ENCODE results near the gene UTP11. TPM values are rescaled to one million over a fixed set of nuclear protein-coding genes. Genes with fewer than 3 reads are reported as not detected.

Gene UTP11
- total RNA-seq, 6 donors from 2014 or later, result 8.4 to 53.4 (median 25.4) TPM

DNA sequence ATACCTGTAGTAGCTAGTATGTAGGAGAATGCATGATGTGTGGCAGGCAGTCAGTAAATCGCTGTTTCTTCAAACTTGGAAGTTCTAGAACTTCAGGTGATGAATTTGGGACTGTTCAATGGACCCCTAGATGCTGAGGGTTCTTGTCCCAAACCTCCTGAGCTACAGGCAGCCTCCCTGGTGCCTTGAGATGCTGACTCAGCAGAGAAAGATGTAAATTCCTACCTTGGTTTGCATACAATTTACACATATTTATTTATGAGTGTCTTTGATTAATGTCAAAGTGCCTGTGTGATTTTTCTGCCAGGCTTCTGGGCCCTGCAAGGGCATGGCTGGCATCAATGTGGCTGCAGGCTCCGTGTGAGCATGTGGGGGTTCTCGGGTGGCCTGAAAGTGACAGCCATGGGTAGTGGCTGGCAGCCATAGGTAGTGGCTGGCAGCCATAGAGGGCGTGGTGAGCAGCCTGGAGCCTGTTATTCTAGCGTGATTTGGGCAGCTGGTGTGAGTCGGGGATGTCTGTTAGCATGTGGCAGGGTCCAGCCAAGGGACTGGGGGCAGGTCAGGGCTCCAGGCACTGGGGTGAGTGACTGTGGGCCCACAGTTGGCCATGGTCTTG is 47.2 kb downstream of the UTP11 start:
- Histone ChIP-seq H3K36me3 (no peaks in the 10 kb centered on the region), H3K27ac (no peak overlapping the region), H3K4me3 (no peak overlapping the region), H3K4me1 (no peaks in the 10 kb centered on the region), H3K27me3 (no peaks in the 10 kb centered on the region), H3K9me3 (no peaks in the 10 kb centered on the region)
- TF ChIP-seq, protein P1, sequence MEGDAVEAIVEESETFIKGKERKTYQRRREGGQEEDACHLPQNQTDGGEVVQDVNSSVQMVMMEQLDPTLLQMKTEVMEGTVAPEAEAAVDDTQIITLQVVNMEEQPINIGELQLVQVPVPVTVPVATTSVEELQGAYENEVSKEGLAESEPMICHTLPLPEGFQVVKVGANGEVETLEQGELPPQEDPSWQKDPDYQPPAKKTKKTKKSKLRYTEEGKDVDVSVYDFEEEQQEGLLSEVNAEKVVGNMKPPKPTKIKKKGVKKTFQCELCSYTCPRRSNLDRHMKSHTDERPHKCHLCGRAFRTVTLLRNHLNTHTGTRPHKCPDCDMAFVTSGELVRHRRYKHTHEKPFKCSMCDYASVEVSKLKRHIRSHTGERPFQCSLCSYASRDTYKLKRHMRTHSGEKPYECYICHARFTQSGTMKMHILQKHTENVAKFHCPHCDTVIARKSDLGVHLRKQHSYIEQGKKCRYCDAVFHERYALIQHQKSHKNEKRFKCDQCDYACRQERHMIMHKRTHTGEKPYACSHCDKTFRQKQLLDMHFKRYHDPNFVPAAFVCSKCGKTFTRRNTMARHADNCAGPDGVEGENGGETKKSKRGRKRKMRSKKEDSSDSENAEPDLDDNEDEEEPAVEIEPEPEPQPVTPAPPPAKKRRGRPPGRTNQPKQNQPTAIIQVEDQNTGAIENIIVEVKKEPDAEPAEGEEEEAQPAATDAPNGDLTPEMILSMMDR (IDR thresholded peaks at IDR 0.05), result no peak
- TF ChIP-seq EP300 (IDR thresholded peaks at IDR 0.05), result no peak
- TF ChIP-seq POLR2A (IDR thresholded peaks at IDR 0.05), result no peak
- TF ChIP-seq POLR2AphosphoS5 (IDR thresholded peaks at IDR 0.05), result no peak
- DNase-seq, result no peak
- ATAC-seq (ENCODE audit: low FRiP score in 2 of 2), result no peak
- WGBS, 2 donors, result 77 to 95% methylated on average over 4 to 6 of the region's 6 CpGs

GRCh38 chr1:38060498-38060897 is 48.0 kb downstream of the UTP11 start:
- no peak for ATAC-seq (ENCODE audit: low FRiP score in 2 of 2)
- H3K4me1 ChIP-seq, result no peaks in the 10 kb centered on the region
- WGBS, 2 donors, result 92% methylated on average over 2 of the region's 2 CpGs
- no peak overlapping the region for H3K4me3 ChIP-seq
- H3K27me3 ChIP-seq, result no peaks in the 10 kb centered on the region
- no peak overlapping the region for H3K27ac ChIP-seq
- no peaks in the 10 kb centered on the region for H3K9me3 ChIP-seq
- TF ChIP-seq EP300 (IDR thresholded peaks at IDR 0.05), result no peak
- no peak for TF ChIP-seq POLR2A (IDR thresholded peaks at IDR 0.05)
- TF ChIP-seq, protein P1 (IDR thresholded peaks at IDR 0.05), result no peak
- TF ChIP-seq POLR2AphosphoS5 (IDR thresholded peaks at IDR 0.05), result no peak
- no peaks in the 10 kb centered on the region for H3K36me3 ChIP-seq
- no peak for DNase-seq

DNA sequence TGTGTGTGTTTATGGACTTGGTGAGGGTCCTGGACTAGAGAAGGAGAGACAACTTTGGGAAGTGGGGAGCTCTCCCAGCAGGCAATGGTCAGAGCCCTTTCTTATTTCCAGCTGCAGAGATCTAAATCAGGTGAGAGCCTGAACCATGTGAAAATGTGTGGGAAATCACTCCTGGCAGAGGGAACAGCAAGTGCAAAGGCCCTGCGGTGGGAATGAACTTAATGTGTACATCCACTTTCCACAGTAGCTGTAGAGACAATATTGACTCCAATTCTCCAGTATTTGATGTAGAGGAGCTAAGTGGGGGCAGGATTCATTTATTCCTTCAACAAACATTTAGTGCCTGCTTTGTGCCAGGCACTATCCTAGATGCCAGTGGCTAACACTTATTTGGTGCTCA is 48.8 kb downstream of the UTP11 start:
- DNase-seq, result no peak
- Histone ChIP-seq H3K27me3 (no peaks in the 10 kb centered on the region), H3K9me3 (no peaks in the 10 kb centered on the region), H3K4me3 (no peak overlapping the region), H3K4me1 (no peaks in the 10 kb centered on the region), H3K27ac (no peak overlapping the region), H3K36me3 (no peaks in the 10 kb centered on the region)
- no peak for TF ChIP-seq POLR2A (IDR thresholded peaks at IDR 0.05)
- TF ChIP-seq POLR2AphosphoS5 (IDR thresholded peaks at IDR 0.05), result no peak
- TF ChIP-seq, protein P1 (IDR thresholded peaks at IDR 0.05), result no peak
- TF ChIP-seq EP300 (IDR thresholded peaks at IDR 0.05), result no peak
- ATAC-seq (ENCODE audit: low FRiP score in 2 of 2), result no peak
- 97 to 100% methylated on average over 1 of the region's 1 CpG for whole genome bisulfite sequencing, 2 donors

DNA sequence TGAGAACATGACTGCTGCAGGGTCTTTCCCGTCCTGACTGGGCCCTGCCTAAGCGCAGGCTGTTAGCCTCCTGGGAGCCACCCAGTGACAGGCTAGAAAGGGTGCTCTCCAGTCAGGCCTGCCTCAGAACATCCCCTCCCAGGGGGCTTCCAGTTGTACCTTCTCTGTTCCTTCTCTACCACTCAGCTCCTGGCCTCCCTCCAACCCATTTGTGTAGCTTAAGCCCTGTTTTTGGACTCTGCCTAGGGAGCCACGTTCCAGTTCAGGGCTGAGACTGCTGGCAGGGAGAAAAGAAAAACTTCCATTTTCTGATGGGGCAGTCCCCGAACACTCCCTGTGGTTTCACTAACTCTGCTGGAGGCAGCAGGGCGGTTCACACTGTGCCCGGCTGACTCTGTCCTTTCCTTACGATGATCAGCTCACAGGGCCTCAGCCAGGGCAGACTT is 49.4 kb downstream of the UTP11 start:
- Histone ChIP-seq H3K27ac (no peak overlapping the region), H3K27me3 (no peaks in the 10 kb centered on the region), H3K36me3 (no peaks in the 10 kb centered on the region), H3K9me3 (no peaks in the 10 kb centered on the region), H3K4me1 (no peaks in the 10 kb centered on the region), H3K4me3 (no peak overlapping the region)
- no peak for TF ChIP-seq POLR2AphosphoS5 (IDR thresholded peaks at IDR 0.05)
- no peak for DNase-seq
- ATAC-seq (ENCODE audit: low FRiP score in 2 of 2), result no peak
- WGBS, 2 donors, result 80 to 86% methylated on average over 7 of the region's 7 CpGs

DNA sequence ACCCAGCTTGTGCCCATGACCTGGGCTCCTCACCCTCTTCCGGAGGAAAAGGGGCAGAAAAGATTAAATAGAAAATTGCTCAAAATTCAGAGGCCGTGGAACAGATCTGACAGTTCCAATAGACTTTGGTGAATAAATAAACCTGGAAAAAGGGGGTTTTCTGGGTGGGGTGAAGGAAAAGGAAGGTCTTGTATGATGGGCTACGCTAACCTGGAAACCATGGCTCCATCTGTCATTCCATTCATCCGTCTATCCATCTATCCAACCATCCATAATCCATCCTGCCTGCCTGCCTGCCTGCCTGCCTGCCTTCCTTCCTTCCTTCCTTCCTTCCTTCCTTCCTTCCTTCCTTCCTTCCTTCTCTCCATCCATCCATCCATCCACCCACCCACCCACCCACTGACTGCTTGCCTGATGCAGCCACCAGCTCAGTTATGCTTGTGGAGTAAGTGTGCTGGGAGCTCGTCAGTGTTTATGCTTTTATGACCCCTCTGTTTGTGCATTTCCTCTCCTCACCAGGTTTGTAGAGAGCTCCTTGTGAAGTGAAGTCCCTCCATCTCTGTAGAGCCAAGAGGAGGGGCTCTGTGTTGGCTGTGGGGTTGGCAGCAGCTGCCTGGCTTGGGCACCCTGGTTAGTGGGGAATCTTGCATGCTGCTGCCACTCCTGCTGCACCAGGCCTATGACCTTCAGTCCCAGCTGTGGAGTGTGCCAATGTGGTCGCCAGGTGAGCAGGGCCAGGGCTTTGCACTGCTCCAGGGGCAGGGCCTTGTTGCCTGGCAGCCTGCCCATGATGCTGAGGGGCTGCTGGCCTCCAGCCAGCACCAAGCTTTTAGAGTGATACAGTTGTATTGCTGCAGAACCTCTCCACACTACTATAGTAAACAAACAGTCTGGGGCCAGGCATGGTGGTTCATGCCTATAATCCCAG is 50.1 kb downstream of the UTP11 start:
- TF ChIP-seq POLR2AphosphoS5 (IDR thresholded peaks at IDR 0.05), result no peak
- no peak for TF ChIP-seq POLR2A (IDR thresholded peaks at IDR 0.05)
- TF ChIP-seq EP300 (IDR thresholded peaks at IDR 0.05), result no peak
- TF ChIP-seq, protein P1 (IDR thresholded peaks at IDR 0.05), result no peak
- Histone ChIP-seq H3K36me3 (no peaks in the 10 kb centered on the region), H3K27ac (no peak overlapping the region), H3K4me3 (no peak overlapping the region), H3K4me1 (no peaks in the 10 kb centered on the region), H3K27me3 (no peaks in the 10 kb centered on the region), H3K9me3 (no peaks in the 10 kb centered on the region)
- DNase-seq (no peak), ATAC-seq (ENCODE audit: low FRiP score in 2 of 2) (no peak)
- 79 to 90% methylated on average over 4 to 6 of the region's 6 CpGs for WGBS, 2 donors
